NCI-H2107 treated with DMSO at 0.1 percent for 48 hours (cell line): ENCODE measurements around the gene RBP5.
"Not testable (repeated sequence)": the region's sequence is repeated elsewhere in the genome, so short reads cannot be mapped to it uniquely, and the experiment has no call there.

Source experiments
- DNase-seq: peaks from one replicate; lab custom pipeline; 2025; ENCODE audit not compliant: unreplicated experiment; lab: John Stamatoyannopoulos, UW

The RBP5 gene

DNA sequence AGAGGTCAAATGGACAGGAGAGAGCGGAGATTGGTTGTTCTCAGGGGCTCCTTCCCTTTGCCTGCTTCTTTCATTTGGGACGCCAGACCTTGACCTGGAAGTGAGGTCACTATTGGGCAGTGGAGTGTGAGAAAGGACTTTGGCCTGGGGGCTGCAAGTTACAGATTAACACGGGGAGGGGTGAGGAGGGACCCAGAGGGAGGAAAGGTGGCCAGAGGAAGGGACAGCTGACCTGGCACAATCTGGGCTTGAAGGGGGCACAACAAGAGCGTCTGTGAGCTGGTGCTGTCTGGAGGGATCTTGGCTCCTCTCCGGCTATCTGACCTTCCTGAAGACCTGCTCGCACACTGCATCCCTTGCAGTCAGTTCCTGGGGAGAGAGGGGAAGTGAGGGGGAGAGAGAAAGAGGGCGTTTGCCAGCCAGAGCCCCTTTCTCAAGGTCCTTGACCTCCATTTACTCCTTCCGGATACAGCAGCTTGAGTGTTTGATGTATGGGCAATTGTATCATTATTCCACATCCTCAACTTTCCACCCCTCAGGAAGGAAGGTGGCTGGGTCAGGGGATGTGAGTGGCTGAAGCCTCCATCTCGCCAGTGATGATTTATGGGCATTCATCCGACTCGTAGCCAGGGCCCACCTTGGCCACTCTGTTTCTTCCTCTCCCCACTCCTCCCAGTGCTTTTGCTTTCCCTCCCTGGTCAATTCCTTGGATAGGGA lies 4.7 kb downstream of the RBP5 start:
- DNase-seq = no peak

DNA sequence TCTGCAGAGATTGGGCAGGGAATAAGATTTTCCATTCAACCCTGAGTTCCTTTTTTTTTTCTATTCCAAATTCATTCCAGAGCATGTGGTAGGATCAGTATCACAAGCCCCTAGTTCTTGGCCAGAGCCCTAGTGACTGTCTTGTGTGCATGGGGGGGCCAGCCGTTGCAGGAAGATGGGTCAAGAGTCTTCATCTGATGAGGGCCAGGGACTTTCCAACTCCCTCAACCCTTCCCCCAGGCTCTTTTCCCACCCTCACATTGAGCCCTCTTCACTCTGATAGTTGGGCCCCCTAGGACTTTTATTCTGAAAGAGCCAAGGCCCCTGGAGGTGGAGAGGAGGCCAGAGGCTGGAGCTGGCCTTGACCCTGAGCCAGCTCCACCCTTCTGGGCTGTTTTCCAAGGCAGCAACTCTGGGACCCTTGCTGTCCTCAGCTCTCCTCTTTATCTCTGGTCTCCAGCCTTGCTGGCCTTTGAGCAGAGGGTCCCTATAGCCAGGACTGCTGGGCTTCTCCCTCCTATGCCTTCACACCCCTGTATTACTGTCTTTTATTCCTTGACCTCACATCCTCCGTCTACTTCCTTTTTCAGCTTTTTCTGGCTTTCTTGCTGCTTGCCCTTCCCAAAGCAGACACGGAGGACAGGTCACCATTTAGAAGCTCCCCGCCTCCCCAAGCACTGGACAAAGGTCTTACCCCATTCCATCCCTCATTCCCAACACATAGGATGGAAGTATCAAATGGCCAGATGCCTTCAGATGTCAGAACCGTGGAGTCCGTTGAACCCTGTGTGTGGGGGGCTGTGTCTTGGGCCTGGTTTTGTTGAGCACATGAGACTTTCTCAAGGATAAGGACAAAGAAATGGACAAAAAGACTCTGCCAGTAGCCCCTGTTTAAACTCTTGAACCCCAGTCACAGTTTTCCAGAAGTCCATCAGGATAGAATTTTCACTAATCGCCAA lies 5.6 kb downstream of the RBP5 start:
- DNase-seq = no peak

DNA sequence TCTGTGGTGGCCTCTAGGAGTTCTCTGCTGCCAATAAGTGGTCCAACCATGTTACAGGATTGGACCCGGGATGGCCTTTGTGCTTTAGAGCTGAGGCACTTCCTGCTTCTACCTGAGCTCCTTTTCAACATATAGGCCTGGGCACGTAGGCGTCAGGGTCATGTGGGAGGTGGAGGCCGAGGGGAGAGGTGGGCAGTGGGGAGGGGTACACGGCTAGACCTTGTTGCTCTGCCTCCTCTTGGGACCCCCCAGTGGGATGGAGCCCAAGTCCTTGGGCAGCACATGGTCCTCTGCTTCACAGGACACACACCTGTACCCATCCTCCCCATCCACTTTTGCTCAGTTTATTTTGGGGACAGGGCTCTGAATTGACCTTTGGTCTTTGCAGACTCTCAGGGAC lies 7.4 kb downstream of the RBP5 start:
- DNase-seq = no peak

DNA sequence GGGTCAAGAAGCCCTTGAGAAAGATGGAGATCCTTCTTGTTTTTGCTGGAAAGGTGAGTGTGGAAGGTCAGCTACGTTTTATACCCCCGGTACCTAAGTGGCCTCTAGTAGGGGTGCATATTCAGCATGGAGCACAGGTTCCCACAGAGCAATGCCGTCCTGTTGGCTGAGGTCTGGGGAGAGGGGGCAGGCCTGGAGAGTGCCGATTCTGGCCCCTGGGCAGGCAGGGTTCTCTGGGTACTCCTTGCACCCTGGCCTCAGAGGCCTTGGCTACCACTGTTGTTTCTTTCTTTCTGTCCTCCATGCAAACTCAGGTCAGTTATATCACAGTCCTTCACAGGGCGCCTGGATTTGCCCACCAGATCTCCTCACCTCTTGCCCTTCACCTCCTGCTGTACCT lies 8.5 kb downstream of the RBP5 start:
- no peak for DNase-seq

DNA sequence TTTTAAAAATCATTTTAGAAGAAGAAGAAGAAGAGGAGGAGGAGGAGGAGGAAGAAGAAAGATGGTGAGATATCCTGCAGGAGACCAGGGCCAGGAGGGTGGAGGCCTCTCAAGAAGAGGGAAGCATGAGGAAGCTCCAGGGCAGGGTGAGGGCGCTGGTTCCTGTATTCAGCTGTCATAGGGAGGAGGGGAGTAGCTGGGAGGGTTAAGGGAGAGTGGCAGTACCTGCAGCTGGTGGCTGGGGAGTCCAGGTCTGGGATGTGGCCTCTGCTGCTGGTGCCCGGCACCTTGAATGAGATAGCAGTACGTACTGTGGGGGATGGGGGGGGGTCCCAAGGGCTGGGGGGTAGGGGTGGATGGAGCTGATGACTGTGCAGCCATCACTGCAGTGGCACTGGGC lies 9.8 kb downstream of the RBP5 start:
- DNase-seq = no peak

DNA sequence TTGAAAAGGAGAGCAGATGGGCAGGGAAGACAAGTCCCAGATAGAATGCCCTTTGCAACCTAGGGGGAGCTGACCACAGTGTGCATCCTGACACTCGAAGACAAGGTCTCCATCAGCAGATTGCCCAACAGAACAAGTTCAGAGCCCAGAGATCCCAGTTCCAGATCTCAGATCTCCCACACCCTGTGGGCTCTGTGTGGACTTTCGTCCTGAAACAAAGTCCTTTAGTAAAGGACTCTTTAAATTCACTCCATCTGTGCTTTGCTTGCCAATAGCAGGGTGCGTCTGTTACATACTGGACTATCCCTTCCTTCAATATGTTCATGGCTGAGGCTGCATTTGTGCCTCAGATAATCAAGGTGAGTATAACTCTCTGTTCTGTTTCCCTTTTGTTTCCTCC lies 11.0 kb downstream of the RBP5 start:
- DNase-seq = no peak

DNA sequence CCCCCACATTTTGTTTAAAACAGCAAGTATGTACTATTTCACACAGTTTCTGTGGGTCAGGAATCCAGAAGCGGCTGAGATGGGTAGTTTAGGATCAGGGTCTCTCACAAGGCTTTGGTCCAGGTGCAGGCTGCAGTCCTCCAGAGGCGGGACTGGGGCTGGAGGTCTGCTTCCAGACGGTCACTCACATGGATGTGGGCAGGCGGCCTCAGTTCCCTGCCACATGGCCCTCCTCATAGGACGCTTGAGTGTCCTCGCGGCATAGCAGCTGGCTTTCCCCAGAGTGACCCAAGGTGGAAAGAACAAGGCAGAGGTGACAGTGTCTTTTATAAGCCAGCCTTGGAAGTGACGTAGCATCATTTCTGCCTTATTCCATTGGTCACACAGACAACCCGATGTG lies 11.8 kb downstream of the RBP5 start:
- DNase-seq = no peak

DNA sequence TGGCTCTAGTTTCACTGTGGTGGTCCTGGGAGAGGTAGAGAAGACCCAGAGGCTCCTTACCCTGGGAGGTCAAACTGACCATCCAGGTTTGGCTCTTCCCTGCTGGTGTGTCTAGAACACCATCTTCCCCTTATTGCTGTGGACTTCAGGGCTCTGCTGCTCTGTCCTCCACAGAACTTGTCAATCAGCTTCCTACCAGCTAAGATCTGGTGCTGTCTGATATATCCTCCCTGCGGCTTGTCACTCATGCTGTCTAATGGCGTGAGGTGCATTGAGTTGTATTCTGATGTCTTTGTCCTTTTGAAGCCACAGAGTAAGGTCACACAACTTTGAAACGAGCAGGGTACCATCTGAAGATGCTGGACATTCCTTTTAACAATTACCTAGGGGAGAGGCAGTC lies 12.5 kb downstream of the RBP5 start:
- DNase-seq = no peak

DNA sequence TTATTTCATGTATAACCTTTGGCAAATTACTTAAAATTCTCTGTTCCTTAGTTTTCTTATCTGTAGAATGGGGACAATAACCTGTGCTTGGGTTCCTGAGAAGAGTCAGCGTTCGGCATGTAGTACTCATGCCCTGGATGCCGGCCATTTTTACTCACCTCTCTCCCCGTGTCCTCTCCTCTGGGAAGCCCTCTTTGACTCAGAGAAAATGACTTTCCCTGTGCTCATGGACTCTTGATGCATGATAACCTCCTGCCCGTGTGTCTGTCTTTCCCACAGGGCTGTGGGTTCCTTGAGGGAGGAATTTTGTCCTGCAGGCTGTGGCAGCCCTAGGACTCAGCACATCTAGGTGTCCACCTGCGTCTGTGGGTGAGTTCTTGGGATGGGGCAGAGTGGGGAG lies 13.8 kb downstream of the RBP5 start:
- no peak for DNase-seq

DNA sequence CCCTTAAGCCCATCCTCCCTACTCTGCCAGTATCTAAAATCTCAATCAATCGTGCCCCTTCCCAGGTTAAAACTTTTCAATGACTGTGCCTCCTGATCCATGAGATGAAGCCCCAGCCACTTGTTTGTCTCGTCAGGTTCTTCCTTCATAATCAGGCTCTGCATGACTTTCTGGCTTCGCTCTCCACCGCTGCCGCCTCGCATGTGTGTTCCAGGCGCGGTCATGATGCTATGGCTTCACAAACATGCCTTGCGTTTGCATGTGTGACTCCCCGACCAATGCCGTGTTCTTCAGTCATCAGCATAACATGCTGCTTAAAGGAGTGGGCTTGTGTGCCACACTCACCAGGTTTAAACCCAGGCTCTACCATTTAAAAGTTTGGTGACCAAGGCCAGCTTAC lies 14.7 kb downstream of the RBP5 start:
- DNase-seq = no peak

DNA sequence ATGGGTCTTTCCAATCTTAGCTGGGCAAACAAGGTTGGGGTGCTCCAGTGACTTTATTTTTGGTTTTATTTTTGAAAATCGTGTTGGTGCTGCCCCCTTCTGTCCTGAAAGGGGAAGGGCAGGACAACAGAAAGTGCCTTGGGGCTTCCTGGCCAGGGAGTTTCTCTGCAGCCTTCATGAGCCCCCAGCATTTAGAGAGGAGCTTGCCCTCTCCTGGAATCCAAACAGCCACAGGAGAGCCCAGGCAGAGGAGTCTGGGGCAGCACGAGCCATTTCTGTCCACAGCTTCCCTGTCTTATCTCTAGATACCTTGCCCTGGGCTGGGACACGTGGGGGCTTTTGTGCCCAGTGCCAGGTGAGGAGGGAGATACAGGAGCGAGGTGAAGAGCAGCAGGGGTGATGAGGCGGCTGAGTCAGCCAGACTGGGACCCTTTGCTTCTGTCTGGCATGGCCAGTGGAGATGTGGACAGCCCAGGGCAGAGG lies 15.3 kb downstream of the RBP5 start:
- DNase-seq = peak; percentile 54

DNA sequence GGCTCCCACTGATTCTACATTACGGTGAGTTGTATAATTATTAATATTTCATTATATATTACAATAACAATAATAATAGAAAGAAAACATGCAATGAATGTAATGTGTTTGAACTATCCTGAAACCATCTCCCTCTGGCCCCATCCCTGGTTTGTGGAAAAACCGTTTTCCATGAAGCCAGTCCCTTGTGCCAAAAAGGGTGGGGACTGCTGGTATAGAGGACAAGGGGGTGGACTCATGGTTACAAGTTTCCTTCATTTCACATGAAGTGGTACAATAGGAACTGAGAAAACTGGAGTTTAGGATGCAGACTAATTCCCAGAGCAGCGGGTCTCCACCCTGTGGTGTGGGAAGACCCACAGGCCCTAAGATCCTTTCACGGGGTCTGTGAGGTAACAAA lies 16.6 kb downstream of the RBP5 start:
- DNase-seq = no peak

DNA sequence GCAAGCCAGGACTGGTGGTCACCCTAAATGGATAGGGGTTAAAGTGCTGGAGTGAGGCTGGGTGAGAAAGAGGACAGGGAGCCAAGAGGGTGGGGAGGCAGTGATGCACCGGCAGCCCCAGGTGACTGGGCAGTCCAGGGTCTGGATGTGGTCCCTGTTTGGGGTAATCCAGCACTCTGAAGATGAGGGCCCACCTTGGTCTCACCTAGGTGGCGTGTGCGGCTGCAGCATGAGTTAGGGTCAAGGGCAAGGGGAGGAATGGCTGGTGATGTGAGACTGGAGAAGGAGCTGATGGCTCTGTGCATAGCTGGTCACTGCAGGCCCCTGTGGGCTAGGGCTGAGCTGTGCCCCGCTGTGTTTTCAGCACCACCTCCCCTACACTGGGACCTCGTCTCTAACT lies 18.0 kb downstream of the RBP5 start:
- DNase-seq = no peak

DNA sequence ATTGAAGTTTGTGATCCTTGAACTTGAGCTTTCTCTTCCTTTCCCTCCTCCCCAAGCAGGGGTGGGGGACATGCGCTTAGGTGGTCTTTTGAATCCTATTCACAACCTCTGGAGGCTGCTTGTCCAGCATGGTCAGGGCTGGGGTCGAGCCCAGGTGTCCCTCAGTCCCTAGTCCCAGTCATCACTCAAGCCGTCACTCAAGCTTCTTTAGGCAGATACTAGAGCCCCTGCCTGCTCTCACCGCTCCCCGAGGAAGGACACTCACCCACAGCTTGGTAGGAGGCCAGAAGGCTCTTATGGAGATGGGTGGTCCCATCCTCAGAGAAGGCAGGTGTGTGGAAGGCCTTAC lies 19.1 kb downstream of the RBP5 start:
- DNase-seq = no peak

DNA sequence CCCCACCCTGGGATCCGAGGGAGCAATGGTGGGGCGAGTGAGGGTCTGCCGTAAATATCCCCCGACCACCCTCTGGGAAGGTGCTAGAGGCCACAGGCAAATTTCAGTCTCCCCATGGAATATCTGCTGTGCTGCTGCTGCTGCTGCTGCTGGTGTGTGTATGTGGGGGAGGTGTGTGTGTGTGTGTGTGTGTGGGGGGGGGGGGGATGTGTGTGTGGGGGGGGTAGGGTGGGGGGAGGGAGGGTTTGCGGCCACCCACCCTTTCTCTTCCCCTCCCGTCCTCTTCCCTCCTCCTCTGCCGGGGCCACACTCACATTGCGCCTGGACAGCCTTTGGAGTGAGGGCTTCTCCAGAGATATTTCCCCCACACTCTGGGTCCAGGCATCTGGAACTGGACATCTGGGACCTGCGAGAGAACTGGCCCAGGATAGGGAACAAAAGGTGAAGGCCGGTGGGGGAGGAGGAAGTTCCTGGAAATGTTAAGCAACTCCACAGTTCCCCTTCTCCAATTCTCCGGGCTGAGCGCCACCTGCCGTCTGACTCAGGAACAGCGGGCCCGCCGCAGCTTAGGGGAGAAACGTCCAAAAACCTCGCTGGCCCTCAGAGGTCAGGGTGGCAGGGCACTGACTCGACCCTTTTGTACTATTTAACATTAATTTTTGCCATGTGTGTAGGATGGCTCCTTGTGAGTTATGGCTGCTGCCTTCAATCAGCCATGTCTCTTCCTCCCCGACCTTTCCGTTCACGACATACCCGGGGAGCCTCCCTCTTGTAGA lies 19.7 kb downstream of the RBP5 start, which contains the start of gene C1RL:
Gene C1RL (minus strand): TSS at position 419 of the 776 bp plus-strand sequence. CDS start 34 bp downstream, at position 385.
- peak; percentile 78 for DNase-seq

DNA sequence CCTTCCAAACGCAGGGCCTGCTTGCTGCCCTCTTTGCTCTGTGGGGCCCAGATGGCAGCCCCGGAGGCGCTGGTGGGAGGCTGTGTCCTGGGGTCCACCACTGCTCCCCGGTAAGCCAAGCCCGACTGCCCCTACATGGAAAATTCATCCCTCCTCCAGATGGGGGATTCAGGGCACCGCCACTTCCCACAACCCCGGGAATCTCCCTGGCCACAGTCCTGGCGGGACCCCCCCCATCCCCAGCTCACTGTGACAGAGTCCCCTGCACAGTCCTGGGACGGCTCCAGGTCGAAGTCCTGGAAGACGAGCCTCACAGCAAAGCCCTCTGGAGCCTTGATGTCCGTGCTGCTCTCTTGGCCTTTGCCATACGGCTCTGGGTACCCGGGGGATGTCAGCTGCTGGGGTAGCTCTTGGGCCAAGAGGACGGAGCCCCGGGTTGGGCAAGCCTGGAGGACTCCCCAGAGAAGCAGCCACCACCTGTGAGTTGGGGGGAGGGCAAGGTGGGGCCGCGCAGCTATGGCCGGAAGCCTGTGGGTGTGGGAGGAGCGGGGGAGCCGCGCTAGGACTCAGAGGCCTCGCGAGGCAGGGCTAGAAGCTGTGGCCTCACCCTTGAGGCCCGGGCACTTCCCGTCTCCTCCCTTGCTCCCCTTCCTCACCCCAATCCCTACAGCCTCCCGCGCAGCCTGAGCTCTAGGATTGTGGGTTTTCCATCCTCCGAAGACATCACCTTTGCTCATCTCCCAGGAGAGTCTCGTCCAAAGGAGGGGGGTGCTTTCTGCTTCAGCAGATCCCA lies 20.5 kb downstream of the RBP5 start:
- DNase-seq = peak; percentile 61

DNA sequence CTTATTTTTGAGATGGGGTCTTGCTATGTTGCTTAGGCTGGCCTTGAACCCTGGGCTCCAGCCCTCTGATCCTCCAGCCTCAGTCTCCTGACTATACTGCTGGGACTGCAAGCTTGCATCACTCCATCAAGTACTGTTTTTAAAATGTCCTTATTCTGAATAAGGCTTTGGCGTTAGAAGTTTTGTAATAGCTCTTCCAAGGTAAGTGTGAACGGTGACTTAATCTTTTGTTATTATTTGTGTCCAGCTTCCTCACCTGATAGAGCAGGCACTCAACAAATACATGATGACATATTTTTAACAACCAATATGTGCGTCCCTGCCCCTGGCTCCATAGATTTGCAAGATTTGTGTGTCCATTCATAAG lies 21.1 kb downstream of the RBP5 start:
- DNase-seq = peak; percentile 46

DNA sequence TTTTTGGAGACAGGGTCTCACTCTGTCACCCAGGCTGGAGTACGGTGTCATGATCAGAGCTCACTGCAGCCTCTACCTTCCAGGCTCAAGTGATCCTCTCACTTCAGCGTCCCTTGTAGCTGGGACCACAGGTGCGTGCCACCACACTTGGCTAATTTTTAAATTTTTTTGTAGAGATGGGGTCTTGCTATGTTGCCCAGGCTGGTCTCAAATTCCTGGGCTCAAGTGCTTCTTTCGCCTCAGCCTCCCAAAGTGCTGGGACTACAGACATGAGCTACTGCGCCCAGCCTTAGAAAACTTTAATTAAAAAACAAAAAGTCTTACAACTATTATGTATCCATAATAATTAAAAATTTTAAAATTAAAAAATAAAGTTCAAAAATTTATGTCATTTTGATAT lies 21.5 kb downstream of the RBP5 start:
- not testable (repeated sequence) for DNase-seq

DNA sequence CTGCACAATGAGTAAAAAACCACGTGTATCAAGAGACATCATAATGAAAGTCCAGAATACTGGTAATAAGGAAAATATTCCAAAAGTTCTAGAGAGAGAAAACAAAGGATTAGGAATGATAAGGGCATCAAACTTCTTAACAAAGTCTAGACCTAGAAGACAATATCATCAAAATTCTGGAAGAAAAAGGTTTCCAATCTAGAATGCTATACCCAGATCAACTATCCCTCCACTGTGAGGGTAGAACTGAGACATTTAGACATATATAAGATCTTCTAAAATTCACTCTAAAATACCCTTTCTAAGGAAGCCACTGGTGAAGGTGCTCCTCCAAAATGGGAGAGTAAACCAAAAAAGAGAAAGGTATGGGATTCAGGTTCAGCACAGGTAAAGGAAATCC lies 22.6 kb downstream of the RBP5 start:
- no peak for DNase-seq

DNA sequence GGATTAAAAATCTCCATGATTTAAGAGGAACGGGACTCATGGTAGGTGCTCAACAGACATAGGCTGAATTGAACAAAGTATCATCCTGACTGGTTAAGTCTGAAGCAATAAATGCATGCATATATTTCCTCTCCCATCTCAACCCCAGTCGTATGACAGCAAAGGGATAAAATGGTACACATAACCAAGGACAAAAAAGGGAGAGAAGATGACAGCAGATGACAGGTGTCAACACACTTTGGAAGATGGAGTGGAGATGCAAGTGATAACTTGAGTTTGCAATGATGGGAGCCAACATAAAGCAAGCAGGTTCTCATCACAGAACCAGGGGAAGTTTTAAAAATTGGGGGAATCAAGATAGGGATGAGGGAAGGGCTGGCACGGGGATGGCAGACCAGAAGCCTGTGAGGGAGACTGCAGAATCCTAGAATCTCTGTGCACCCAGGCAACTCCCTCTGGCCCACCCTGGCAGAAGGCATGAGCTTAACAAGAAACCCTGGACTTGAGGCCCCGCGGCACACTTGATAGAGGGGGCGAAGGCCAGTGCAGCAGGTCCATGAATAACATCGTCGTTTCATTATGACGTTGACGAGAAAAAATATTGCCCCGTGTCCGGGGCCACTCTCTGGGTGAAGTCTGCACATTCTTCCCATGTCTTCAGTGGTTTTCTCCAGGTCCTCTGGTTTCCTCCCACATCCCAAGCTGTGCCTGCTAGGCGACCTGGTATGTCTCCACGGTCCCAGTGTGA lies 24.7 kb downstream of the RBP5 start:
- no peak for DNase-seq
